HL-60 (cell line): Measurements from ENCODE around the gene GRB10.

Experiments
- DNase-seq, 2 experiments: peaks; one replicate each; pipeline ENCODE4 v3.0.0-alpha.2; 2010 to 2020; ENCODE audit warnings: low read depth in 1 of 2, low spot score in 1 of 2
- H3K27ac ChIP-seq: fragments of 250-450 bp; sonication (Bioruptor Pico); replicated peaks from 2 replicates; pipeline ENCODE4 v1.5.1; 2020; ENCODE audit warnings: mild to moderate bottlenecking, moderate library complexity
- H3K27me3 ChIP-seq: fragments of 250-450 bp; sonication (Bioruptor Pico); 2 replicates; pipeline ENCODE4 v1.5.1; 2021; ENCODE audit warnings: mild to moderate bottlenecking, moderate library complexity; ENCODE audit not compliant: insufficient read depth, poor library complexity, severe bottlenecking
- H3K4me3 ChIP-seq: replicated peaks from 2 replicates; pipeline ENCODE4 v1.5.1; 2011; ENCODE audit warnings: mild to moderate bottlenecking, control low read depth, low read length; ENCODE audit not compliant: insufficient read depth
- CTCF ChIP-seq: IDR thresholded peaks from one replicate; pipeline ENCODE4 v1.5.1; 2011; ENCODE audit warnings: low read length, control low read depth, inconsistent platforms; ENCODE audit not compliant: insufficient read depth
- GABPA ChIP-seq: IDR thresholded peaks from 2 replicates; pipeline ENCODE4 v1.6.1; 2012; ENCODE audit warnings: low read depth
- POLR2AphosphoS5 ChIP-seq: IDR thresholded peaks from 2 replicates; pipeline ENCODE4 v1.6.1; 2012; ENCODE audit warnings: low read depth
- REST ChIP-seq: IDR thresholded peaks from 2 replicates; pipeline ENCODE4 v1.6.1; 2012; ENCODE audit warnings: low read depth; ENCODE audit not compliant: insufficient replicate concordance
- SPI1 ChIP-seq: IDR thresholded peaks from 2 replicates; pipeline ENCODE4 v1.6.1; 2012; ENCODE audit warnings: low read depth, mild to moderate bottlenecking, borderline replicate concordance

GRB10 gene

GRCh38 chr7:50720295-50720694 lies 62.4 kb downstream of the GRB10 start:
- TF ChIP-seq POLR2AphosphoS5 (no peak), GABPA (no peak), SPI1 (no peak), REST (no peak), CTCF (no peak)
- H3K27me3 ChIP-seq = no peaks in the 10 kb centered on the region
- no peak overlapping the region for H3K4me3 ChIP-seq
- no peak overlapping the region for H3K27ac ChIP-seq
- no peak for DNase-seq

- no peak overlapping the region for H3K4me3 ChIP-seq
- H3K27ac ChIP-seq = no peak overlapping the region
- no peak for DNase-seq
- no peaks in the 10 kb centered on the region for H3K27me3 ChIP-seq
- no peak for TF ChIP-seq CTCF
These were observed 63.8 kb downstream of the GRB10 start for GRCh38 chr7:50718876-50719275.

- H3K27me3 ChIP-seq = no peaks in the 10 kb centered on the region
- no peak overlapping the region for H3K27ac ChIP-seq
- no peak for DNase-seq
- TF ChIP-seq POLR2AphosphoS5 (no peak), REST (no peak), CTCF (no peak), GABPA (no peak), SPI1 (no peak)
- no peak overlapping the region for H3K4me3 ChIP-seq
These were observed 64.4 kb downstream of the GRB10 start for GRCh38 chr7:50718311-50718710.

- TF ChIP-seq SPI1 (no peak), CTCF (no peak), POLR2AphosphoS5 (no peak), GABPA (no peak), REST (no peak)
- H3K4me3 ChIP-seq = no peak overlapping the region
- no peak overlapping the region for H3K27ac ChIP-seq
- no peak for DNase-seq
- H3K27me3 ChIP-seq = no peaks in the 10 kb centered on the region
These were observed 65.5 kb downstream of the GRB10 start for GRCh38 chr7:50717181-50717580.
